NCI-H2081 (cell line): ENCODE data around the gene FGG.

Experiments
- DNase-seq, 2 experiments: peaks; one replicate each; lab custom pipeline; 2025; lab: John Stamatoyannopoulos, UW

The FGG gene

DNA sequence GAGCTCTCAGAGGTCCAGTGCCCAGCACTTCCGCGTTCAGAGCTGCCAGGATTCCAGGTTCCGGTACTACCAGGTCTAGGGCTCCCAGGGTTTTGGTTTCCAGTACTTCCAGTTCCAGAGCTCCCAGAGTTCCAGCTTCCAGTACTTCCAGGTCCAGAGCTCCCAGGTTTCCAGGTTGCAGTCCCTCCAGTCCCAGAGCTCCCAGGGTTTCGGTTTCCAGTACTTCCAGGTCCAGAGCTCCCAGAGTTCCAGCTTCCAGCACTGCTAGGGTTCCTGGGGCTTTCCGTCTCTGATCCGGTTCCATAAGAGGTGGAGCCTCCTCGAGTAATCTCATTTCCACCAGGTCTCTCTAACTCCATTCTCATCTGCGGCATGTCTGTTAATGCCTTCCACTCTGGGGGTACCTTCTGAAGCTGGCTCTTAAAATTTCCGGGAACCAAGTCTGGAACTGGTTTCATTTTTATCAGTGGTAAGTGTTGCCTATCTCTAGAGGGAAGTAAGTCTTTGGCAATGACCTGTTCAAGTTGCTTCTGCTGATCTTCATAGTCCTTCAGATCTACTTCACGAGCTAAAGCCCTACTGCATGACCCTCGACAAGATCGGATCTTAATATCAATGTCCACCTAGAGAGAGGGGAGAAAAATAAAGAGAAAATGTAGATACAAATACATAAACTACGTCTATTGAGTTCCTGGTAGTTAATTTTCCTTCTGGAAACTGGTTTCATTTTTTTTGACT lies 26.0 kb downstream of the FGG start:
- DNase-seq = no peak

DNA sequence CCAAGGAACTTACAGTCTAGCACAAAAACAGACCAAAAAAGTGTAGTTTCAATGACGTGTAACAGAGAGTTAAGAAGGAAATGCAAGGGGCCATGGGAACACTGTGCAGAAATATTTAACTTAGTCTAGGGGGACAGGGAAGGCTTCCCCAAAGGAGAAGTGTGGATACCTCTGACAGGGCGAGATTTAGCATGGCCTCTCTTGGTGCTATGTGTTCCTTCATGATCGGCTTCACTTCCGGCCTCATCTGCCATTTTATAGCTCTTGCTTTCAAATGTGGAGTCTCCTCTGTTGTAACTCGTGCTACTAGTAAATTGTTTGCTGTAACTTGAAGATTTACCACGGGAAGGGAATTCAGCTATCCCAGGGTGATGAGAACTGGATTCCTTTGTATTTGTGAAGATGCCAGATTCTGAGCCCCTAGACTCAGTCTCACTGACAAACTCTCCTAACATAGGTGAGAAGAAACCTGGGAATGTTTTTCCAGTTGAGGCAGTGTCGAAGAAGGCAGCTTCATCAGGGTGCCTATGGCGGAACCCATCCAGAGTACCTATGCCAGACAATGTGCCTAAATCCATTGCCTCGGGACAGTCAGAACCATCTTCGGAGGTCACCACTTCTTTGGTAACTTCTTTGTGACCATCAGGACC lies 27.0 kb downstream of the FGG start:
- DNase-seq = no peak

DNA sequence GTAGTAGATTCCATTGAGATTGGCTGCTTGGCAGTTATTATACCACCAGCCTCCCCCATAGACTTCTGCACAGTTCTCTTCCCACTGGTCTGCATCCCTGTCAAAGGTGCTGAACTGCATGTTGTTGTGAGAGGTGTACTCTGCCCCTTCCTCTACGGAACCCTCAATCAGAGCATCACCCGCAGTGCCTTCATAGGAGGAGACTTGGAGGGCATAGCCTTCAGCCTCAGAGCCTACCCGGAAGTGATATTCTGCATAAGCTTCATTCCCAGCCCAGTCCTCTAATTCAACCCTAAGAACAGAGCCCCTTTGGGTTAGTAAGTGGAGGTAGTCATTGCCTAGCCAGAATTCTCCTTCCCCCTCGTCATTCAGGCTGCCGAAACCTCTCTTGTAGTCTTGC lies 28.2 kb downstream of the FGG start:
- no peak for DNase-seq

DNA sequence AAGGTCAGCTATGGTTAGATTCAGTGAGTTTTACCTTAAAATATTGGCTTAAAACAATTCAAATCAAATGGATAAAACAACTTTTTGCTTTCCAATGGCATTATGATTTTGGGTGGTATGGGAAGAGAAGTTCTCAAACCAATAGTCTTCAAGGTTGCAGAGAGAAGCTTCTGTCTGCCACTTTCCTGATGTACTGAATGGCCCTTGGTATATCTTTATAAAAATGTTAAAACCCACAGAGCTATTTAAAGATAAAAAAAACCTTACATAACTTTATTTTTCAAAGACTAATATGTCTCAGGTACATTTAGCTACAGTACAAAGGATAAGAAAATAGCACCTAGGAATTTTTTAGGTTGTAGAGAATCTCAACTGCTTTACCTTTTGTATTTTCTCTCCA lies 28.8 kb downstream of the FGG start:
- no peak for DNase-seq

DNA sequence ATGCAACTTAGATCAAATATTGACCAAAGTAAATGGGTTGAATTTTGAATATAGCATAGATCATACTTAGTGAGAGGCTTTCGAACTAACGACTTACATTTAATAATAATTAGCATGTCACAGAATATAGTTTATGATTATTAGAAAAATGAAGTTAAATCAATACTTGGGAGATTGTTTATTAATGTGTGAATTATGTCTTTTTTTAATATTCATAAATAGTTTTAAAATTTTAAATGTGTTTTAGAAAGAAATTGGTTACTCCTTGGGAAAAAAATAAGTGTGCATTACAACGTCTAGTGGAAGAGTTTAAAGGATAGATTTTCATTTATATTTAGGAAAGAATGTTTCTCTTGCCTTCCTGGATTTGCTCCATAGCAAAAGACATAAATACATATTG lies 29.2 kb downstream of the FGG start:
- no peak for DNase-seq

DNA sequence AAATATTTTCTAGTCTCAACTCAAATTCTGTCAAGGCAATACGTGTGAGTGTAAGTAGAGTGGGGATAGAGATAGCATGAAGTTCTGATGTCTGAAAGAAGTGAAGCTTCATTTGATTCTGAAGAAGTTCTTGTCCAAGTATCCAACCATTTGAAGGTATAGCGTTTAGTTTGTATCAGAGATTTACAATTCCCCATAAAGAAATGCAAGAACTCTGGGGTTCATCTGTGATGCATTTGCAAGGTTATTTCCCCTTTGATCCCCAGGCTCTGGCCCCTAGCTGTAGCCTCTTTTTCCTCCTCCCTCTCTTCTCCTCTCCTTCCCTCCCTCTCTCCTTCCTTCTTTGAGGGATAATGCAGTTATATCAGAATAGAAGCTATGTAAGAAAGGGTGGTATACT lies 29.7 kb downstream of the FGG start:
- no peak for DNase-seq

DNA sequence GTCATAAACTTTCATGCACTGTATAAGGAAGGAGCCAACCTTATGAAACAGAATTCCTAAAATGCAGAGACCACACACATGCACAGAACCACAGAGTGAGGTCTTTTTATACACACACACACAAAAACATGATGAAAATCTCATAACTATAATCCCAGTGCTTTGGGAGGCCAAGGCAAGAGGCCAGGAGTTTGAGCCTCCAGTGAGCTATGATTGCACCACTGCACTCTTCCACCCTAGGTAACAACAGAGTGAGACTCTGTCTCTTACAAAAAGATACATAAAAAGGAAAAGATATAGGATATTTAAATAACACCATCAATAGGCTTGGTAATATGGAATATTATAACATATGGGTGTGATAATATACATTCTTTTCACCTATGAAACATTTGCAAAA lies 32.5 kb downstream of the FGG start:
- DNase-seq = no peak

DNA sequence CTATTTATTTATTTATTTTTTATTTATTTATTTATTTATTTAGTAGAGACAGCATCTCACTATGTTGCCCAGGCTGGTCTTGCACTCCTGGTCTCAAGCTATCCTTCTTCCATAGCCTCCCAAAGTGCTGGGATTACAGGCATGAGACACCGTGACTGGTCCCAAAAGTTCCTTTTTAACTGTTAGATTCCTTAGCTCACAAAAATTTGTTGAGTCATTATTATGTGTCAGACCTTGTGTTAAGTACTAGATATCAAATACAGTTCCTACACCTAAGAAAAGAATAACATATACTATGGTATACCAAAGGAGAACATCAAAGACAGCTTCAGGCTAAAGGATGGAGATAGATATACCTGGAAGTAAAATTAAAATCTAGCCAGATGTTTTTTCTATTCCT lies 33.5 kb downstream of the FGG start:
- no peak for DNase-seq

DNA sequence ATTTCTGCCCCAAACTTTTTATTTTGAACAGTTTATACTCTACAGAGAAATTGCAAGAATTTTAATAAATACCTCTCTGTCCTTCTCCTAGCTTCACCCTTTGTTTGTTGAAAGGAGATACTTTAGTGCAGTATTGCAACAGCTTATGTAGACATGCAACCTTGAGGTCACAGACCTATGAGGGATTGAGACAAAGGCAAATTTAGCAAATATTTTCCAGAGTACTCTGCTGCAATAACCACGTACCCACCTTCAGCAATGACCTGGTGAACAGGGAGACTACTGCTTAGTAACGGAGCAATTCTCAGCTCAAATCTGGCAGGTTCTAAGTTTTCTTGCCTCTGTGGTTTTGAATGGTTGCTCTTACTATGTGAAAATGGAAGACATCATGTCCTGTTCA lies 35.1 kb downstream of the FGG start:
- no peak for DNase-seq

DNA sequence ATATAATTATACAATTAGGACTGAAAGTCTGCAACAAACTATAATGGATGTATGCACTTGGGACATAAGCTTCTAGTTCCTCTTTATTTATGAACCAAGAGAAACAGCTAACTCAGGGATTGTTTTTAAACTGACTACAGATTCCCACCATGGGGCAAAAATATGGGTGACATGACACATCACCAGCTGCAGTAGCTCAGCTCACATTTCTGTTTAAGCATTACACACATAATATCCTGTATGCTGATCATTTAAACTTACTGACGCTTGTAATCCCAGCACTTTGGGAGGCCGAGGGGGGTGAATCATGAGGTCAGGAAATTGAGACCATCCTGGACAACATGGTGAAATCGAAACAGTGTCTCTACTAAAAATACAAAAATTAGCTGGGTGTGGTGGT lies 38.1 kb downstream of the FGG start:
- DNase-seq = no peak

DNA sequence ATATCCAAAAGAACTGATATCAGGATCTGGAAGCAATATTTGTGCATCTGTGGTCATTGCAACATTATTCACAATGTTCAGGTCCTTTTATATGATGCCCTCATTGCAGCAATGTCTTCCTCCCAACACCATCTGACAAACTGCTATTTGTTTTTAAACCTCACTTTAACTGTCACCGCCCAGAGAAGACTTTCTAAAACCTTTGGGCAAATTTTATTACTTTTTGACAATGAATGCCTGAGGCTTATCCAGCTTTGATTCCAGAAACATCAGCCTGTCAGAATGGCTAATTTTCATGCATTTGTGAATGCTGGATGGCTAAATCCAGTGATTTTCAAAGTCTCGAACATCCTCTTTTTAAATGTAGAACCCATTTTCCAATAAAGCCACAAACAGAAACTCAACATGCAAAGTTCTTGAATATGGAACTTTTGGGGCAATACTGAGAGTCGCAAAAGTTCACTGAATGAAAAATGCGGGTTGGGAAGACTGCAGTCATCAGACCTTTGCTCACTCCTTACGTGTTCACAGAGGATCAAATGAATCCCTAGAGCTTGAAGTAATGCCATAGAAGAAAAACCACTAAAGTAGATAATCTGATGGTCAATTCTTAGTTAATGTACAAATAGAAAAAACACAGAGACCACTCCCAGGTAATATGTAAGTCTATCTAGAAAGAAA lies 39.1 kb downstream of the FGG start:
- DNase-seq = no peak

DNA sequence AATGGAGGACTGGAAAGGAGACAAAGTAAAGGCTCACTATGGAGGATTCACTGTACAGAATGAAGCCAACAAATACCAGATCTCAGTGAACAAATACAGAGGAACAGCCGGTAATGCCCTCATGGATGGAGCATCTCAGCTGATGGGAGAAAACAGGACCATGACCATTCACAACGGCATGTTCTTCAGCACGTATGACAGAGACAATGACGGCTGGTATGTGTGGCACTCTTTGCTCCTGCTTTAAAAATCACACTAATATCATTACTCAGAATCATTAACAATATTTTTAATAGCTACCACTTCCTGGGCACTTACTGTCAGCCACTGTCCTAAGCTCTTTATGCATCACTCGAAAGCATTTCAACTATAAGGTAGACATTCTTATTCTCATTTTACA lies 42.9 kb downstream of the FGG start:
- no peak for DNase-seq

DNA sequence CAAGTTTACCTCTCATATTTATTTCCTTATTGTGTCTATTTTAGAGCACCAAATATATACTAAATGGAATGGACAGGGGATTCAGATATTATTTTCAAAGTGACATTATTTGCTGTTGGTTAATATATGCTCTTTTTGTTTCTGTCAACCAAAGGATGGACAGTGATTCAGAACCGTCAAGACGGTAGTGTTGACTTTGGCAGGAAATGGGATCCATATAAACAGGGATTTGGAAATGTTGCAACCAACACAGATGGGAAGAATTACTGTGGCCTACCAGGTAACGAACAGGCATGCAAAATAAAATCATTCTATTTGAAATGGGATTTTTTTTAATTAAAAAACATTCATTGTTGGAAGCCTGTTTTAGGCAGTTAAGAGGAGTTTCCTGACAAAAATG lies 43.4 kb downstream of the FGG start:
- DNase-seq = no peak

DNA sequence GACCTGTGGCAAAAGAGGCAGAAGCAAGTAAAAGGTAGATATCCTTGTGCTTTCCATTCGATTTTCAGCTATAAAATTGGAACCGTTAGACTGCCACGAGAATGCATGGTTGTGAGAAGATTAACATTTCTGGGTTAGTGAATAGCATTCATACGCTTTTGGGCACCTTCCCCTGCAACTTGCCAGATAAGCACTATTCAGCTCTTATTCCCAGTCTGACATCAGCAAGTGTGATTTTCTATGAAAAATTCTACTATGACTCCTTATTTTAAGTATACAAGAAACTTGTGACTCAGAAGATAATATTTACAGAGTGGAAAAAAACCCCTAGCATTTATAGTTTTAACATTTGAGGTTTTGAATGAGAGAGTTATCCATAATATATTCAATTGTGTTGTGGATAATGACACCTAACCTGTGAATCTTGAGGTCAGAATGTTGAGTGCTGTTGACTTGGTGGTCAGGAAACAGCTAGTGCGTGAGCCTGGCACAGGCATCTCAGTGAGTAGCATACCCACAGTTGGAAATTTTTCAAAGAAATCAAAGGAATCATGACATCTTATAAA lies 45.7 kb downstream of the FGG start:
- no peak for DNase-seq

DNA sequence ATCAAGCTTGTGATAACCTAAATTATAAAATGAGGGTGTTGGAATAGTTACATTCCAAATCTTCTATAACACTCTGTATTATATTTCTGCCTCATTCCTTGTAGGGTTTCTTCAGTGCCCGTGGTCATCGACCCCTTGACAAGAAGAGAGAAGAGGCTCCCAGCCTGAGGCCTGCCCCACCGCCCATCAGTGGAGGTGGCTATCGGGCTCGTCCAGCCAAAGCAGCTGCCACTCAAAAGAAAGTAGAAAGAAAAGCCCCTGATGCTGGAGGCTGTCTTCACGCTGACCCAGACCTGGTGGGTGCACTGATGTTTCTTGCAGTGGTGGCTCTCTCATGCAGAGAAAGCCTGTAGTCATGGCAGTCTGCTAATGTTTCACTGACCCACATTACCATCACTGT lies 46.8 kb downstream of the FGG start:
- no peak for DNase-seq

DNA sequence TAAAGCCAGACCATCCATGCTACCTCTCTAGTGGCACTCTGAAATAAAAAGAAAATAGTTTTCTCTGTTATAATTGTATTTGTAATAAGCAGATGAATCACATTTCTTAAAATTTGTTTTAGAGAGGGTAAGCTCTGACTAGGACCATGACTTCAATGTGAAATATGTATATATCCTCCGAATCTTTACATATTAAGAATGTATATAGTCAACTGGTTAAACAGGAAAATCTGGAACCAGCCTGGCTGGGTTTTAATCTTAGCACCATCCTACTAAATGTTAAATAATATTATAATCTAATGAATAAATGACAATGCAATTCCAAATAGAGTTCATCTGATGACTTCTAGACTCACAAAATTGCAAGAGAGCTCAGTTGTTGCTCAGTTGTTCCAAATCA lies 48.1 kb downstream of the FGG start:
- no peak for DNase-seq

DNA sequence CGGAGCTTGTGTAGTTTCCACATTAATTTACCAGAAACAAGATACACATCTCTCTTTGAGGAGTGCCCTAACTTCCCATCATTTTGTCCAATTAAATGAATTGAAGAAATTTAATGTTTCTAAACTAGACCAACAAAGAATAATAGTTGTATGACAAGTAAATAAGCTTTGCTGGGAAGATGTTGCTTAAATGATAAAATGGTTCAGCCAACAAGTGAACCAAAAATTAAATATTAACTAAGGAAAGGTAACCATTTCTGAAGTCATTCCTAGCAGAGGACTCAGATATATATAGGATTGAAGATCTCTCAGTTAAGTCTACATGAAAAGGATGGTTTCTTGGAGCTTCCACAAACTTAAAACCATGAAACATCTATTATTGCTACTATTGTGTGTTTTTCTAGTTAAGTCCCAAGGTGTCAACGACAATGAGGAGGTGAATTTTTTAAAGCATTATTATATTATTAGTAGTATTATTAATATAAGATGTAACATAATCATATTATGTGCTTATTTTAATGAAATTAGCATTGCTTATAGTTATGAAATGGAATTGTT lies 49.7 kb downstream of the FGG start, which contains the start of gene FGB:
TSS of gene FGB (plus strand) at position 315 of the 558 bp plus-strand sequence. CDS start at position 323, 8 bp downstream.
- no peak for DNase-seq

DNA sequence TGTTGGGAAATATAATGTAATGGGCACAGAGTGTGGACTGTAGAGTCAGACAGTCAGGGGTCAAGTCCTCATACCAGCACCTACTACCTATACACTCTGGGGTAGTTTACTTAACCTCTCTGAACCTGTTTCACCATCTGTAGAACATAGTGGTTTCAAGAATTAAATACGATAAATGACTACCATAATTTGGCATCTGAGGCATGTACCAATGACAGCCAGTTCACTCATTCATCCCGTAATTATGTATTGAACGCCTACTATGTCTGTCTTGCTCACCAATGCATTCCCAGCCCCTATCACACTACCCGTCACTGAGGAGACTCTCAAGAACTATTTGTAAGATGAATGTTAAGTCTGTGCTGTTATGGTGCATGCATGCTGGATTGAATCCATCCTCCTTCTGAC lies 51.6 kb downstream of the FGG start:
- DNase-seq = no peak

DNA sequence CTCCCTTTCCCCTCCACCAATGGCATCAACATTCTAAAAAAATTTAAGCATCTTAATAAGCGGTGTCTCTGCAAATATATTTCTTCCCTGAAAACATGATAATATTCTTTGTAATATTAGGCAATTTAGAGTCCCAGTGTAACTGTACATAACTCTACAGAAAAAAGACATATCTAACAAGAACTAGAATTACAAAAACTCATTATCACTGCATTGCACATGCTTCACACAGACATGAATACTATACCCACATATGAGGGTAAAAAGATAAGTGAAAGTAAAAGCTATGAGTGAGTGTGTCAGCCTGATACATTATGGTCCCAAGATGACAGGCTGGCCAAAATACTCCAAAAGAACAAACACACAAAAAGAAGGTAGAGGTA lies 52.0 kb downstream of the FGG start:
- DNase-seq = no peak

DNA sequence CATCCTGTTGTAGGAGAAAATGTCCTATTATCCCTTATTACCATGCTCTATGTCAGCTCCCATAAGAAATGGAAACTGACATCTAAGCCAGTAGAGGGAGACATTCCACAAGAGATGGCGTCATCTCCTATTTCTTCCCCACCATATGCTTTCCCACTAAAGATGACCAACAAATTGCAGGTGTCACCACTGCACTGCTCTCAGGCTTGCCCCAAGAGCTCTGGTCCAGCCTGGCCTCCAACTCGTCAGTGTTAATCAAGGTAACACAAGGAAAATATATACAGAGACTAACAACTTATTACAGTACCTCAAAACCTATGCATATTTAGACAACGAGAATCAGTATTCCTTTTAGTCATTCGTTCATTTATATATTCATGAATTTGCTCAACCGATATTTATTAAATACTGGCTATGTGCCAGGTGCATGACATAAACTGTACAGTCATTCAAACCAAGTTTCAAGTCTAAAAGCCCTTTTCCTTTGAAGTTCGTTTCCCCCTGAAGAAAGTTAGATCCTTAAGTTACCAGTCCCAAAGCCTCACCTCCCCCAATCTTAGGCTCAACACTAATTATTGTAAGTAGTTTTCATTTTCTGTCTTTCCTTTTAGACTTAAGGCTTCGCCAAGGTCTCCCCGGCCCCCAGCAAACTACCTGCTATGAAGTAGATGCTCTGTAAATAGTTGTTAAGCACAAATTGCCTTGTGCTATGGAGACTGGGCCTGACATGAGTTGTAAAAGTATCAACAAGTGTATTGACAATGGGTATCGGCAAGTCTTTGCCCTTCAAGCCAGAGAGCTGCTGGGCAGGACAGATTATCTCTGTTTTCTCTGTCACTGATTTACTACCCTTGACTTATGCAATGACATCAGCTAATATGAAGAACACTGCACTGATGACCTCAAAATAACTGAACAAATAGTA lies 52.7 kb downstream of the FGG start:
- peak; percentile 20 to 27 for DNase-seq

DNA sequence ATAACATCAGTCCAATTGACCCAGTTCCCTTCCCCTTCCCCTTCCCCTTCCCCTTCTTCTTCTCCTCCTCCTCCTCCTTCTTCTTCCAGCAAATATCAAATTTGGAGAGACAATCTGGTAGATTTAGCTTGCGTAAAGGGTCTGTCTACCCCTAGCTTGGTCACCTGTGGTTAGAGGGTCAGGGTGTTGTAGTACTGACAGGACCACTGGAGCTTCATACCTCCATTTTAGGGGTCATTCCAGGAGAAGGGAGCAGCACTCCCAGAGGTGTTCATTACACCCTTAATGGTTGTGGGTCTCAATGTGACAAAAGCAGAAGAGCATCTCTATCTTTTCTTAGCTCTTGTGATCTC lies 53.3 kb downstream of the FGG start:
- DNase-seq = no peak
